ENCODE measurements around the gene GRK7.

- TF ChIP-seq CTCF (IDR thresholded peaks at IDR 0.05; ENCODE audit: insufficient read depth, low read length, poor library complexity, severe bottlenecking) (no peak), EZH2phosphoT487 (conservative IDR thresholded peaks at IDR 0.05; ENCODE audit: low read length) (no peak)
Observed at GRCh38 chr3:141737093-141737492, 26.1 kb upstream of the GRK7 start.

Data from SU-DHL-6 (cell line).